Peyer's patch (tissue), 4 donors: ENCODE data around the gene FRMD4A.

Experiments used
- CTCF ChIP-seq, 6 experiments: fragments of 450-650 bp in 4 of 6; fragments of 200-600 bp in 2 of 6; sonication (generic) in 1 of 6; IDR thresholded peaks; one replicate each; pipeline ENCODE4 v1.5.1; 2017 to 2019; ENCODE audit warnings: antibody characterized with exemption in 6 of 6, mild to moderate bottlenecking in 3 of 6, moderate library complexity in 1 of 6
- POLR2A ChIP-seq, 2 donors: fragments of 450-650 bp; IDR thresholded peaks; one replicate each; pipeline ENCODE4 v1.5.1; 2017; ENCODE audit warnings: antibody characterized with exemption in 2 of 2, mild to moderate bottlenecking in 2 of 2, moderate library complexity in 2 of 2

- TF ChIP-seq CTCF (IDR thresholded peaks at IDR 0.05) (no peak), POLR2A (IDR thresholded peaks at IDR 0.05) (no peak)
Observed at GRCh38 chr10:13668126-13668525, 662.6 kb downstream of the FRMD4A start.
